Neural cell (in vitro differentiated cells): ENCODE results near the gene ARL8A.

Experiments
- EP300 ChIP-seq: fragments of 450-650 bp; conservative IDR thresholded peaks from 2 replicates; pipeline ENCODE4 v1.6.1; 2014; ENCODE audit warnings: antibody characterized with exemption, mild to moderate bottlenecking, moderate library complexity; ENCODE audit not compliant: poor library complexity, severe bottlenecking
- EZH2 ChIP-seq: fragments of 200-600, 300-800 bp; shearing (Covaris generic), sonication (generic); IDR thresholded peaks from 2 replicates; pipeline ENCODE4 v1.6.1; 2014; ENCODE audit warnings: antibody characterized with exemption, low read length, borderline replicate concordance, mild to moderate bottlenecking; ENCODE audit not compliant: insufficient read depth, poor library complexity, severe bottlenecking
- MXI1 ChIP-seq: fragments of 450-650 bp; conservative IDR thresholded peaks from 2 replicates; pipeline ENCODE4 v1.6.1; 2014; ENCODE audit warnings: antibody characterized with exemption, mild to moderate bottlenecking; ENCODE audit not compliant: poor library complexity, severe bottlenecking
- POLR2AphosphoS5 ChIP-seq: IDR thresholded peaks from 2 replicates; pipeline ENCODE4 v1.6.1; 2012
- RAD21 ChIP-seq: fragments of 450-650 bp; conservative IDR thresholded peaks from 2 replicates; pipeline ENCODE4 v1.6.1; 2014; ENCODE audit warnings: antibody characterized with exemption, mild to moderate bottlenecking, moderate library complexity
- SMC3 ChIP-seq: fragments of 450-650 bp; conservative IDR thresholded peaks from 2 replicates; pipeline ENCODE4 v1.6.1; 2014; ENCODE audit warnings: antibody characterized with exemption, mild to moderate bottlenecking, moderate library complexity; ENCODE audit not compliant: poor library complexity
- TAF1 ChIP-seq: IDR thresholded peaks from 2 replicates; pipeline ENCODE4 v1.6.1; 2012; ENCODE audit warnings: low read depth
- TF ChIP-seq, protein P1 (sequence below): IDR thresholded peaks from 2 replicates; pipeline ENCODE4 v1.6.1; 2012; ENCODE audit warnings: borderline replicate concordance
- TF ChIP-seq, protein P2 (sequence below): fragments of 450-650 bp; IDR thresholded peaks from 2 replicates; pipeline ENCODE4 v1.5.1; 2014; ENCODE audit warnings: antibody characterized with exemption, mild to moderate bottlenecking, moderate library complexity; ENCODE audit not compliant: poor library complexity, severe bottlenecking

GRCh38 chr1:202181586-202181985 lies 37.0 kb upstream of the ARL8A start:
- TF ChIP-seq, protein P1, sequence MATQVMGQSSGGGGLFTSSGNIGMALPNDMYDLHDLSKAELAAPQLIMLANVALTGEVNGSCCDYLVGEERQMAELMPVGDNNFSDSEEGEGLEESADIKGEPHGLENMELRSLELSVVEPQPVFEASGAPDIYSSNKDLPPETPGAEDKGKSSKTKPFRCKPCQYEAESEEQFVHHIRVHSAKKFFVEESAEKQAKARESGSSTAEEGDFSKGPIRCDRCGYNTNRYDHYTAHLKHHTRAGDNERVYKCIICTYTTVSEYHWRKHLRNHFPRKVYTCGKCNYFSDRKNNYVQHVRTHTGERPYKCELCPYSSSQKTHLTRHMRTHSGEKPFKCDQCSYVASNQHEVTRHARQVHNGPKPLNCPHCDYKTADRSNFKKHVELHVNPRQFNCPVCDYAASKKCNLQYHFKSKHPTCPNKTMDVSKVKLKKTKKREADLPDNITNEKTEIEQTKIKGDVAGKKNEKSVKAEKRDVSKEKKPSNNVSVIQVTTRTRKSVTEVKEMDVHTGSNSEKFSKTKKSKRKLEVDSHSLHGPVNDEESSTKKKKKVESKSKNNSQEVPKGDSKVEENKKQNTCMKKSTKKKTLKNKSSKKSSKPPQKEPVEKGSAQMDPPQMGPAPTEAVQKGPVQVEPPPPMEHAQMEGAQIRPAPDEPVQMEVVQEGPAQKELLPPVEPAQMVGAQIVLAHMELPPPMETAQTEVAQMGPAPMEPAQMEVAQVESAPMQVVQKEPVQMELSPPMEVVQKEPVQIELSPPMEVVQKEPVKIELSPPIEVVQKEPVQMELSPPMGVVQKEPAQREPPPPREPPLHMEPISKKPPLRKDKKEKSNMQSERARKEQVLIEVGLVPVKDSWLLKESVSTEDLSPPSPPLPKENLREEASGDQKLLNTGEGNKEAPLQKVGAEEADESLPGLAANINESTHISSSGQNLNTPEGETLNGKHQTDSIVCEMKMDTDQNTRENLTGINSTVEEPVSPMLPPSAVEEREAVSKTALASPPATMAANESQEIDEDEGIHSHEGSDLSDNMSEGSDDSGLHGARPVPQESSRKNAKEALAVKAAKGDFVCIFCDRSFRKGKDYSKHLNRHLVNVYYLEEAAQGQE, result no peak
- TF ChIP-seq TAF1 (no peak), RAD21 (no peak), EP300 (no peak), SMC3 (no peak), EZH2 (no peak), POLR2AphosphoS5 (no peak), MXI1 (no peak)
- TF ChIP-seq, protein P2, sequence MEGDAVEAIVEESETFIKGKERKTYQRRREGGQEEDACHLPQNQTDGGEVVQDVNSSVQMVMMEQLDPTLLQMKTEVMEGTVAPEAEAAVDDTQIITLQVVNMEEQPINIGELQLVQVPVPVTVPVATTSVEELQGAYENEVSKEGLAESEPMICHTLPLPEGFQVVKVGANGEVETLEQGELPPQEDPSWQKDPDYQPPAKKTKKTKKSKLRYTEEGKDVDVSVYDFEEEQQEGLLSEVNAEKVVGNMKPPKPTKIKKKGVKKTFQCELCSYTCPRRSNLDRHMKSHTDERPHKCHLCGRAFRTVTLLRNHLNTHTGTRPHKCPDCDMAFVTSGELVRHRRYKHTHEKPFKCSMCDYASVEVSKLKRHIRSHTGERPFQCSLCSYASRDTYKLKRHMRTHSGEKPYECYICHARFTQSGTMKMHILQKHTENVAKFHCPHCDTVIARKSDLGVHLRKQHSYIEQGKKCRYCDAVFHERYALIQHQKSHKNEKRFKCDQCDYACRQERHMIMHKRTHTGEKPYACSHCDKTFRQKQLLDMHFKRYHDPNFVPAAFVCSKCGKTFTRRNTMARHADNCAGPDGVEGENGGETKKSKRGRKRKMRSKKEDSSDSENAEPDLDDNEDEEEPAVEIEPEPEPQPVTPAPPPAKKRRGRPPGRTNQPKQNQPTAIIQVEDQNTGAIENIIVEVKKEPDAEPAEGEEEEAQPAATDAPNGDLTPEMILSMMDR, result no peak
